HG02763 (cell line): ENCODE data around the gene NRBF2.

Source experiments
- ATAC-seq: cut with Tn5 transposase; IDR thresholded peaks from one replicate; pipeline ENCODE4 v1.9.1; 2021; ENCODE audit warnings: mild to moderate bottlenecking, moderate library complexity; ENCODE audit not compliant: unreplicated experiment

The NRBF2 gene

GRCh38 chr10:63157845-63158624, 24.9 kb downstream of the NRBF2 start:
- peak; percentile 50 for ATAC-seq

- ATAC-seq, result no peak
Observed at GRCh38 chr10:63161592-63161991, 28.5 kb downstream of the NRBF2 start.

- no peak for ATAC-seq
Observed at GRCh38 chr10:63164166-63164623, 31.1 kb downstream of the NRBF2 start.

- ATAC-seq, result no peak
Observed at GRCh38 chr10:63165249-63165648, 32.1 kb downstream of the NRBF2 start.

- peak; percentile 51 for ATAC-seq
Observed at GRCh38 chr10:63166742-63167258, 33.7 kb downstream of the NRBF2 start.

- ATAC-seq, result no peak
Observed at GRCh38 chr10:63168821-63169462, 35.8 kb downstream of the NRBF2 start.

- no peak for ATAC-seq
Observed at GRCh38 chr10:63169624-63170023, 36.5 kb downstream of the NRBF2 start.

- ATAC-seq, result no peak
Observed at GRCh38 chr10:63171255-63171855, 38.2 kb downstream of the NRBF2 start.

- ATAC-seq, result no peak
Observed at GRCh38 chr10:63171926-63172325, 38.8 kb downstream of the NRBF2 start.

- peak; percentile 98 for ATAC-seq
Observed at GRCh38 chr10:63173468-63174232, 40.5 kb downstream of the NRBF2 start.

- no peak for ATAC-seq
Observed at GRCh38 chr10:63175534-63175933, 42.4 kb downstream of the NRBF2 start.

- ATAC-seq, result no peak
Observed at GRCh38 chr10:63192826-63193225, 59.7 kb downstream of the NRBF2 start.

- ATAC-seq, result no peak
Observed at GRCh38 chr10:63197344-63198092, 64.4 kb downstream of the NRBF2 start.

- ATAC-seq, result no peak
Observed at GRCh38 chr10:63199716-63200115, 66.6 kb downstream of the NRBF2 start.

GRCh38 chr10:63200431-63200830, 67.3 kb downstream of the NRBF2 start:
- ATAC-seq, result no peak

- ATAC-seq, result no peak
Observed at GRCh38 chr10:63201118-63201517, 68.0 kb downstream of the NRBF2 start.
